VCaP (cell line): ENCODE data around the gene JPH3.

Source experiments
- H3K27ac ChIP-seq: fragments of 450-650 bp; 2 replicates; pipeline ENCODE4 v1.5.1; 2017
- TF ChIP-seq, protein P1 (sequence below): fragments of 450-650 bp; conservative IDR thresholded peaks from 2 replicates; pipeline ENCODE4 v1.5.1; 2017; ENCODE audit warnings: mild to moderate bottlenecking, moderate library complexity

The JPH3 gene

DNA sequence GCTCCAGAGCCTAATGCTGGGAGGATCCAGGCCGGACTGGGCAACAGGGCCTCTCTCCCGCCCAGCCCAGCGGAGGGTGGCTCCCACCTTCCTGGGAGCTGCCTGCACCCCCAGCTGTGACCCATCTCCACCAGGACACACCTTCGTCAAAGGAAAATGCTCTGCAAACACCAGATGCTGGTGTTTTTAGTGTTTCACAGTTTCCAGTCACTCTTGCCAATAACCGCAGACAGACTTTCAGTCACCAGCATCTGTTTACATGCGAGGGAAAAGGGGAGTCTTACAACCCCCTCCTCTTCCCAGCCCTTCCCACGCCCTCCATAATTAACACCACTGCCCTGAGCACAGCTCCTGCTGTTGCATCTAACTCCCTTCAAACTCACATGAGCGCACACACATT lies 138.1 kb downstream of the JPH3 start:
- no peak overlapping the region for H3K27ac ChIP-seq
- TF ChIP-seq, protein P1, sequence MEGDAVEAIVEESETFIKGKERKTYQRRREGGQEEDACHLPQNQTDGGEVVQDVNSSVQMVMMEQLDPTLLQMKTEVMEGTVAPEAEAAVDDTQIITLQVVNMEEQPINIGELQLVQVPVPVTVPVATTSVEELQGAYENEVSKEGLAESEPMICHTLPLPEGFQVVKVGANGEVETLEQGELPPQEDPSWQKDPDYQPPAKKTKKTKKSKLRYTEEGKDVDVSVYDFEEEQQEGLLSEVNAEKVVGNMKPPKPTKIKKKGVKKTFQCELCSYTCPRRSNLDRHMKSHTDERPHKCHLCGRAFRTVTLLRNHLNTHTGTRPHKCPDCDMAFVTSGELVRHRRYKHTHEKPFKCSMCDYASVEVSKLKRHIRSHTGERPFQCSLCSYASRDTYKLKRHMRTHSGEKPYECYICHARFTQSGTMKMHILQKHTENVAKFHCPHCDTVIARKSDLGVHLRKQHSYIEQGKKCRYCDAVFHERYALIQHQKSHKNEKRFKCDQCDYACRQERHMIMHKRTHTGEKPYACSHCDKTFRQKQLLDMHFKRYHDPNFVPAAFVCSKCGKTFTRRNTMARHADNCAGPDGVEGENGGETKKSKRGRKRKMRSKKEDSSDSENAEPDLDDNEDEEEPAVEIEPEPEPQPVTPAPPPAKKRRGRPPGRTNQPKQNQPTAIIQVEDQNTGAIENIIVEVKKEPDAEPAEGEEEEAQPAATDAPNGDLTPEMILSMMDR = no peak

DNA sequence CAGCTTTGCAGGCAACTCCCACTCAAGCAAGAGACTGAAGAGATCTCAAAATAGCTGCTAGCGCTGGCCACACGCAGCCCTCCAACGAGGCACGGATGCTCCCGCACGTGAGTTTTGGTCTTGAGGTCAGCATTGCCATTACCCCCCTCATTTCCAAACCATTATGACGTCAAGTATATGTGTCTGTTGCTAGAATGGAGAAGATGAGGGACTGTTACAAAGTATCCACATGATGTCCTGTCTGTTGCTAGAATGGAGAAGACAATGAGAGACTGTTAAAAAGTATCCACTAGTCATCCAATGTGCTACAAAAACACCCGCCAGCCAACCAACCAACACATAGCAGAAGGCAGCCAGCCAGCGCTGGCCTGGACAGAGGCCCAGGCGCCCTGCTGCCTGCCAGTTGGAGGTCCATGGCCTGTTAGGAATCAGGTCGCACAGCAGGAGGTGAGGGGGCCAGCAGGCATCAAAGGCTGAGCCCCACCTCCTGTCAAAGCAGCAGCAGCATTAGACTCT lies 138.7 kb downstream of the JPH3 start:
- no peak overlapping the region for H3K27ac ChIP-seq
- TF ChIP-seq, protein P1 = no peak

DNA sequence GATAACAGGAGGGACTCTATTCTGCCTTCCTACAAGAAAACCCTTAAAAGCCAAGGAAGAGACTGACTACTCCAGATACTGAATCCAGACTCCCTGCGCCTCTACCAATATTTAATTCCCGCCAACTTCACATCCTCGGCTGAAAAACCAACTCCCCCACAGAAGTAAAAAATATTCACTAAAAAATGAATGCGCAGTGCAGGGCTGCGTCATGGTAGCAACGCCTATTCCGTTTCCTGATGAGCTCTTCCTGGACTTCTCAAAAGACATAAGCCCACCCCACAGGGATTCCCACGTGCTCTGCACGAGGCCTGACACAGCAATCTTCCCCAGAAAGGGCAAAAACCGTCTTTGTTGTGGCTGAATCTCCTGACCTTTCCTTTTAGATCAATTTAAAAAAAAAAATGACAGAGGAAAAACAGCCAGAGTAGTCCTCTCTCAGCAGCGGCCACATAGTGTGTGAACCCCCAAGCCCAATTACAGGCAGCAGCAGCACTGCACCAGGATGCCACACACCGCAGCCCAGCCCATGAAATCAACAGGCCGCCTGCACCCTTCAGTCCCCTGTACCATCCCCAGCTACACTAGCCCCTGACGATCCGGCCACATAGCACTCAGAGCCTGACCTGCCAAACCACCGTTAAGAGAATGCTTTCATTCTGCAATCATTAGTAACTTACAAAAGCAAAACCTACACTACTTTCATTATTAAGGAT lies 139.6 kb downstream of the JPH3 start:
- H3K27ac ChIP-seq = no peak overlapping the region

DNA sequence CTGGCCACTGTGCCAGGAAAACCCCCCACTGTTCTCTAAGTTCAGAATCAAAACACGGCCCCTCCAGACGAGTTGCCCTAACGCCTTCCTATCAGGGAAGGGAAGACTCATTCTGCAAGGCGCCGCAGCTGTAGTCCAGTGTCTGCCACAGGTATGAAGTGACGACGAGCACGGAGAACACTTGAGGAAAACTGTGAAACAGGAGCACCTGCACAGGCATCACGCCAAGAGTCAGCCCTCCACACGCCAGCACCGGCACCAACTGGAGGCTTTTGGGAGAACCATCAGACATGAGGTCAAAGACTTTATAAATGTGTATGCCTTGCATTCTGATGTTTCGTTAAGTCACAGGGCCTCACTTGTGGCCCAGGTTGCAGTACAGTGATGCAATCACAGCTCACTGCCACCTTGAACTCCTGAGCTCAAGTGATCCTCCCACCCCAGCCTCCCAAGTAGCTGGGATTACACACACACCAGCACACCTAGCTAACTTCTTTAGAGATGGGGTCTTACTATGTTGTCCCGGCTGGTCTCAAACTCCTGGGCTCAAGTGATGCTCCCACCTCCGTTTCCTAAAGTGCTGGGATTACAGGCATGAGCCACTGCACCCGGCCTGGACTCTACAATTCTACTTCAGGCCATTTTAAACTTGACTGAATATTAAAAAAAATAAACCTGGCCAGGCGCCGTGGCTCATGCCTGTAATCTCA lies 140.6 kb downstream of the JPH3 start:
- no peak overlapping the region for H3K27ac ChIP-seq
- TF ChIP-seq, protein P1 = no peak

More for the DNA sequence above, 139.6 kb downstream of the JPH3 start:
- TF ChIP-seq, protein P1 = no peak

DNA sequence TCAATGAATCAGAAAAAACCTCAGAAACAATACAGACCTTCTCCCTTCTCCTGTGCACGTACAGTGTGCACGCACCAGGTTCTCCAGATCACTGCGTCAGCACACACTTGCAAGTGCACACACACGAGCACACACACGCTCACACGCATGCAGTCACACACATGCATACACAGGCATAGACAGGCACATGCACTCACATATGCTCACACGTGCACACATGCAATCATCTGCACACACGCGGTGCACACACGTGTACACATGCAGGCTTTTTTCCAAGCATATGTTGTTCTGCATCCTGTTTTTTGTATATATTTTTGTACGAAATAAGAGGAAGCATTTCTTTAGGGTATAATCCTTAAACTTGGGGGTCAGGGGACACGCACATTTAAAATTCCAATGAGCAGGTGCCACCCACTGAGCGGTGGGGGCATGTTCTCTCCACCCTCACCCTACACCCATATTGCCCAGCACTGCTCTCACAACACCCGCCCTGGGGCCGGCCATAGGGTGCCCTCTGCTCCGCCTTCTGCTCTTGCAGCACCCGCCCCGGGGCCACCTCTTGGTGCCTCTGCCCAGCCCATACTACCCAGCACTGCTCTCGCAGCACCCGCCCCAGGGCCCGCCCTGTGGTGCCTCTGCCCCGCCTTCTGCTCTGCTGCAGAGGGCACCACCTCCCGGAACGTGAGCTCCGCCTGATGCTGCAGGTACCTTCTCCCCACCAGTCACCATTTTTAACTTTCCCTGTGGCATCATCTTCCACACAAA lies 142.6 kb downstream of the JPH3 start:
- TF ChIP-seq, protein P1 = no peak
- no peak overlapping the region for H3K27ac ChIP-seq

DNA sequence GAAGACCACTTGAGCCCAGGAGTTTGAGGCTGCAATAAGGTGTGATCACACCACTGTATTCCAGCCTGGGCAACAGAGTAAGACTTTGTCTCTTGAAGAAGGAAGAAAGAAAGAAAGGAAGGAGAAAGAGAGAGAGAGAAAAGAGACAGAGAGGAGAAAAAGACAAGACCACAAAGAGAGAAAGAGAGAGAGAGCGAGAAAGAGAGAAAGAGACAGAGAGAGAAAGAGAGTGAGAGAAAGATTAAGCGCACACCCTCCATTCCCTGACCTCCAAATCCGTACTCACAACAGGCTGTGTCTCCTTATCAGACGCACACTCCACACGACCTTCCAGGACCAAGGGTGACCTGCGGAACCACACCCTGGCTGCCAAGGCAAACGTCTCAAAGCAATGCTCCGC lies 143.9 kb downstream of the JPH3 start:
- no peak overlapping the region for H3K27ac ChIP-seq

More for the DNA sequence above, 143.9 kb downstream of the JPH3 start:
- TF ChIP-seq, protein P1 = no peak
